ENCODE results near the gene EYS.

The EYS gene

GRCh38 chr6:64889144-64889543 is 817.9 kb downstream of the EYS start:
- ATAC-seq: no peak
- TF ChIP-seq POU6F1 (CRISPR knock-in tag; IDR thresholded peaks at IDR 0.05; ENCODE audit: borderline replicate concordance, low read depth) (no peak), CREB5 (CRISPR knock-in tag; IDR thresholded peaks at IDR 0.05; ENCODE audit: low read depth) (no peak), ISL1 (CRISPR knock-in tag; IDR thresholded peaks at IDR 0.05) (no peak), ZNF70 (CRISPR knock-in tag; IDR thresholded peaks at IDR 0.05) (no peak), ZFP3 (CRISPR knock-in tag; IDR thresholded peaks at IDR 0.05) (no peak), ARNTL (CRISPR knock-in tag; IDR thresholded peaks at IDR 0.05; ENCODE audit: borderline replicate concordance, low read depth) (no peak), CSDC2 (CRISPR knock-in tag; IDR thresholded peaks at IDR 0.05) (no peak), TCF4 (CRISPR knock-in tag; IDR thresholded peaks at IDR 0.05; ENCODE audit: borderline replicate concordance) (no peak), TSHZ2 (CRISPR knock-in tag; IDR thresholded peaks at IDR 0.05) (no peak)

- TF ChIP-seq OSR1 (CRISPR knock-in tag; IDR thresholded peaks at IDR 0.05) (no peak), CSRNP3 (CRISPR knock-in tag; IDR thresholded peaks at IDR 0.05) (no peak), ZFP30 (CRISPR knock-in tag; IDR thresholded peaks at IDR 0.05) (no peak), SNAI2 (CRISPR knock-in tag; IDR thresholded peaks at IDR 0.05) (no peak), ESRRG (CRISPR knock-in tag; IDR thresholded peaks at IDR 0.05) (no peak), TCF4 (CRISPR knock-in tag; IDR thresholded peaks at IDR 0.05; ENCODE audit: borderline replicate concordance) (no peak), PPARA (CRISPR knock-in tag; IDR thresholded peaks at IDR 0.05; ENCODE audit: borderline replicate concordance) (no peak)
- no peak for ATAC-seq
These were observed 832.2 kb downstream of the EYS start for GRCh38 chr6:64874776-64875175.

GRCh38 chr6:64872633-64873032 is 834.4 kb downstream of the EYS start:
- no peak for TF ChIP-seq ZFP30 (CRISPR knock-in tag; IDR thresholded peaks at IDR 0.05)
- no peak for TF ChIP-seq BACH2 (CRISPR knock-in tag; IDR thresholded peaks at IDR 0.05; ENCODE audit: borderline replicate concordance)
- TF ChIP-seq CSDC2 (CRISPR knock-in tag; IDR thresholded peaks at IDR 0.05): no peak
- TF ChIP-seq ISL1 (CRISPR knock-in tag; IDR thresholded peaks at IDR 0.05): no peak
- TF ChIP-seq TCF4 (CRISPR knock-in tag; IDR thresholded peaks at IDR 0.05; ENCODE audit: borderline replicate concordance): no peak
- no peak for TF ChIP-seq SNAI2 (CRISPR knock-in tag; IDR thresholded peaks at IDR 0.05)
- no peak for TF ChIP-seq OSR1 (CRISPR knock-in tag; IDR thresholded peaks at IDR 0.05)
- no peak for TF ChIP-seq RARB (CRISPR knock-in tag; IDR thresholded peaks at IDR 0.05)
- no peak for TF ChIP-seq ARNTL (CRISPR knock-in tag; IDR thresholded peaks at IDR 0.05; ENCODE audit: borderline replicate concordance, low read depth)
- no peak for TF ChIP-seq ZNF565 (CRISPR knock-in tag; conservative IDR thresholded peaks at IDR 0.05; ENCODE audit: low read depth)
- TF ChIP-seq ZFP3 (CRISPR knock-in tag; IDR thresholded peaks at IDR 0.05): no peak
- TF ChIP-seq POU6F1 (CRISPR knock-in tag; IDR thresholded peaks at IDR 0.05; ENCODE audit: borderline replicate concordance, low read depth): no peak
- no peak for TF ChIP-seq ZNF70 (CRISPR knock-in tag; IDR thresholded peaks at IDR 0.05)
- no peak for ATAC-seq

GRCh38 chr6:64861039-64861651 is 845.9 kb downstream of the EYS start:
- TF ChIP-seq TSHZ2 (CRISPR knock-in tag; IDR thresholded peaks at IDR 0.05): no peak
- no peak for TF ChIP-seq CREB5 (CRISPR knock-in tag; IDR thresholded peaks at IDR 0.05; ENCODE audit: low read depth)
- no peak for TF ChIP-seq CSRNP3 (CRISPR knock-in tag; IDR thresholded peaks at IDR 0.05)
- no peak for TF ChIP-seq BACH2 (CRISPR knock-in tag; IDR thresholded peaks at IDR 0.05; ENCODE audit: borderline replicate concordance)
- no peak for TF ChIP-seq ISL1 (CRISPR knock-in tag; IDR thresholded peaks at IDR 0.05)
- no peak for TF ChIP-seq ZFP30 (CRISPR knock-in tag; IDR thresholded peaks at IDR 0.05)
- ATAC-seq: no peak

Data from SK-N-SH treated with all-trans-retinoic acid at 6 μM for 48 hours (cell line).